Vagina (tissue), 2 donors: ENCODE data around the gene TPP1. TPM values are rescaled to one million over a fixed set of nuclear protein-coding genes. Genes with fewer than 3 reads are reported as not detected.
A peak's percentile ranks its signal among the peaks of the same experiment; 100 is the strongest.

Source experiments
- DNase-seq, 2 donors: peaks; one replicate each; pipeline ENCODE4 v3.0.0-alpha.2; 2017; ENCODE audit errors: extremely low spot score in 2 of 2
- H3K27ac ChIP-seq: fragments of 200-600 bp; sonication (generic); one replicate; pipeline ENCODE4 v1.5.1; 2019
- H3K27me3 ChIP-seq: fragments of 200-600 bp; sonication (generic); one replicate; pipeline ENCODE4 v1.5.1; 2019
- H3K36me3 ChIP-seq, 2 donors: fragments of 200-600 bp; sonication (generic); one replicate each; pipeline ENCODE4 v1.5.1; 2017 to 2019
- H3K4me1 ChIP-seq: fragments of 200-600 bp; sonication (generic); one replicate; pipeline ENCODE4 v1.5.1; 2019
- H3K4me3 ChIP-seq, 2 donors: fragments of 200-600 bp; sonication (generic); 1 replicate in 1 of 2; 2 replicates in 1 of 2; pipeline ENCODE4 v1.5.1; 2016 to 2019
- H3K9me3 ChIP-seq: fragments of 200-600 bp; sonication (generic); one replicate; pipeline ENCODE4 v1.5.1; 2019
- CTCF ChIP-seq, 3 experiments: fragments of 450-650 bp in 2 of 3; fragments of 200-600 bp in 1 of 3; sonication (generic) in 1 of 3; IDR thresholded peaks; one replicate each; pipeline ENCODE4 v1.5.1; 2017 to 2019; ENCODE audit warnings: antibody characterized with exemption in 3 of 3, mild to moderate bottlenecking in 2 of 3, moderate library complexity in 2 of 3
- POLR2A ChIP-seq, 2 donors: fragments of 450-650 bp; IDR thresholded peaks; one replicate each; pipeline ENCODE4 v1.6.1; 2017; ENCODE audit warnings: antibody characterized with exemption in 2 of 2, mild to moderate bottlenecking in 2 of 2, moderate library complexity in 2 of 2
- POLR2AphosphoS5 ChIP-seq, 2 donors: sonication (generic); formaldehyde crosslinking; IDR thresholded peaks; one replicate each; pipeline ENCODE4 v1.9.0; 2017; ENCODE audit warnings: antibody characterized with exemption in 2 of 2, mild to moderate bottlenecking in 2 of 2, low read depth in 1 of 2; ENCODE audit not compliant: insufficient read depth in 1 of 2
- intact Hi-C: fragments of 100-400 bp; cut with DNase I; formaldehyde crosslinking; loops from one replicate; pipeline ENCODE4 v1.15.1; 2023
- total RNA-seq: library from RNA; depleted of rRNA; stranded (reverse); fragments of >200 nt; gene quantifications from one replicate; pipeline ENCODE4 v1.2.3, GENCODE V29; 2016

Gene TPP1
- total RNA-seq, 1 donor from 2014 or later: 77.3 TPM

- Histone ChIP-seq H3K4me1 (peaks cover 62% of the 10 kb centered on the region), H3K9me3 (no peaks in the 10 kb centered on the region), H3K36me3 (peaks cover 0 to 32% of the 10 kb centered on the region in 2 donors), H3K4me3 (peak overlapping the region; percentile 31 to 35), H3K27ac (peak overlapping the region; percentile 87), H3K27me3 (no peaks in the 10 kb centered on the region)
- peak in 1 of 2 donors; percentile 95 for DNase-seq
- TF ChIP-seq POLR2AphosphoS5 (IDR thresholded peaks at IDR 0.05; ENCODE audit: insufficient read depth in 1 of 2, low read depth in 1 of 2): peak; percentile 94 to 95
- TF ChIP-seq POLR2A (IDR thresholded peaks at IDR 0.05): peak in 1 of 2 donors; percentile 78
- no peak for TF ChIP-seq CTCF (IDR thresholded peaks at IDR 0.05)
- intact Hi-C loops: loop anchor here (10.0 kb wide), 1 partner anchor 48 kb away; the partner anchor contains the start of gene DCHS1
Observed at GRCh38 chr11:6606471-6607189, 12.6 kb downstream of the TPP1 start.

- peaks cover 61% of the 10 kb centered on the region for H3K4me1 ChIP-seq
- H3K4me3 ChIP-seq: peak overlapping the region; percentile 62 to 85
- H3K27ac ChIP-seq: peak overlapping the region; percentile 87
- no peaks in the 10 kb centered on the region for H3K27me3 ChIP-seq
- peak in 1 of 2 donors; percentile 16 for DNase-seq
- no peak for TF ChIP-seq POLR2A (IDR thresholded peaks at IDR 0.05)
- no peak for TF ChIP-seq POLR2AphosphoS5 (IDR thresholded peaks at IDR 0.05; ENCODE audit: insufficient read depth in 1 of 2, low read depth in 1 of 2)
- no peak for TF ChIP-seq CTCF (IDR thresholded peaks at IDR 0.05)
- H3K9me3 ChIP-seq: no peaks in the 10 kb centered on the region
- H3K36me3 ChIP-seq: peaks cover 0 to 38% of the 10 kb centered on the region in 2 donors
- intact Hi-C loops: loop anchor here (5.0 to 10.0 kb wide), 2 partner anchors 50 to 78 kb away; partner anchors contain the start of genes DCHS1 and MRPL17
Observed at GRCh38 chr11:6604790-6605189, 14.4 kb downstream of the TPP1 start.

DNA sequence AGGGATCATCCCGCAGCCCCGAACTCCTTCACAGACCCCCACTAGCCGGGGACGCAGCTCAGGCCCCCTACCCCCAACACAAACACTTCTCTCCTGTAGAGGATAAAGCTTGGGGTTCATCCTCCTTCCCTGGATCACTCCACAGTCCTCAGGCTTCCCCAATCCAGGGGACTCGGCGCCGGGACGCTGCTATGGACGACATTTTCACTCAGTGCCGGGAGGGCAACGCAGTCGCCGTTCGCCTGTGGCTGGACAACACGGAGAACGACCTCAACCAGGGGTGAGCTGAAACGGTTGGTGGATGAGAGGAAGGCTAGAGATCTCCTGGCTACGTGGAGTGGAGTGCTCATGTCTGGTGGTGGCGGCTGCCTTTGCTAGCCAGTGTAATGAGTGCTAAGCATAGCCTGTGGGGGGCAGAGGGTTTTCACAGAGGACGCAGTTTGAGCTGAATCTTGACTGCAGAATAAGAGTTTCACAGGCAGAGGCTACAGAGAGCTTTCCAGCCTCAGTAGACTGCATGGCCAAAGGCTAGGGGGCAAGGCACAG, 15.1 kb downstream of the TPP1 start:
- H3K27ac ChIP-seq: peak overlapping the region; percentile 87
- H3K4me1 ChIP-seq: peaks cover 61% of the 10 kb centered on the region
- intact Hi-C loops: loop anchor here (5.0 to 10.0 kb wide), 2 partner anchors 51 to 78 kb away; partner anchors contain the start of genes DCHS1 and MRPL17
- peaks cover 0 to 38% of the 10 kb centered on the region in 2 donors for H3K36me3 ChIP-seq
- TF ChIP-seq POLR2AphosphoS5 (IDR thresholded peaks at IDR 0.05; ENCODE audit: insufficient read depth in 1 of 2, low read depth in 1 of 2): peak in 1 of 2 donors; percentile 66
- TF ChIP-seq POLR2A (IDR thresholded peaks at IDR 0.05): no peak
- TF ChIP-seq CTCF (IDR thresholded peaks at IDR 0.05): peak in 1 of 3 experiments; percentile 7
- H3K9me3 ChIP-seq: no peaks in the 10 kb centered on the region
- H3K4me3 ChIP-seq: peak overlapping the region; percentile 62 to 85
- H3K27me3 ChIP-seq: no peaks in the 10 kb centered on the region
- DNase-seq: peak in 1 of 2 donors; percentile 91

- H3K36me3 ChIP-seq: peaks cover 0 to 37% of the 10 kb centered on the region in 2 donors
- TF ChIP-seq CTCF (IDR thresholded peaks at IDR 0.05) (no peak), POLR2A (IDR thresholded peaks at IDR 0.05) (peak in 1 of 2 donors; percentile 91), POLR2AphosphoS5 (IDR thresholded peaks at IDR 0.05; ENCODE audit: insufficient read depth in 1 of 2, low read depth in 1 of 2) (peak; percentile 80 to 86)
- peak; percentile 93 to 96 for DNase-seq
- no peaks in the 10 kb centered on the region for H3K9me3 ChIP-seq
- peak within 1 kb of the TSS; percentile 62 to 85 for H3K4me3 ChIP-seq
- peaks cover 61% of the 10 kb centered on the region for H3K4me1 ChIP-seq
- peak within 1 kb of the TSS; percentile 87 for H3K27ac ChIP-seq
- intact Hi-C loops: loop anchor here (5.0 to 10.0 kb wide), 2 partner anchors 51 to 79 kb away; partner anchors contain the start of genes DCHS1 and MRPL17
- H3K27me3 ChIP-seq: no peaks in the 10 kb centered on the region
Observed at GRCh38 chr11:6603287-6604080, 15.7 kb downstream of the TPP1 start, which contains the start of the genes ILK and RRP8. Gene ILK, plus strand, starts transcription at chr11:6603774. Its CDS starts 498 bp downstream, at chr11:6604272. Gene RRP8, minus strand, starts transcription at chr11:6603616. Its CDS starts 114 bp downstream, at chr11:6603502.
